Body of pancreas (tissue), 4 donors: ENCODE data around the gene ST14.

Experiments used
- CTCF ChIP-seq, 7 experiments: fragments of 450-650 bp in 4 of 7; fragments of 200-600 bp in 3 of 7; sonication (generic) in 3 of 7; IDR thresholded peaks; one replicate each; pipeline ENCODE4 v1.5.1; 2016 to 2019; ENCODE audit warnings: antibody characterized with exemption in 7 of 7
- POLR2A ChIP-seq, 3 donors: fragments of 450-650 bp; IDR thresholded peaks; one replicate each; pipeline ENCODE4 v1.6.1; 2016; ENCODE audit warnings: antibody characterized with exemption in 3 of 3, mild to moderate bottlenecking in 2 of 3

GRCh38 chr11:130213143-130213978 lies 53.8 kb downstream of the ST14 start:
- TF ChIP-seq CTCF (IDR thresholded peaks at IDR 0.05), result peak; percentile 79 to 95 (median 87)
- TF ChIP-seq POLR2A (IDR thresholded peaks at IDR 0.05), result no peak
